Fibroblast of peridontal ligament (primary cell): ENCODE results near the gene GRPEL1.
A peak's percentile ranks its signal among the peaks of the same experiment; 100 is the strongest.
"Not testable (repeated sequence)": the region's sequence is repeated elsewhere in the genome, so short reads cannot be mapped to it uniquely, and the experiment has no call there.

Experiments
- DNase-seq: peaks from one replicate; pipeline ENCODE4 v3.0.0-alpha.2; 2010; ENCODE audit errors: extremely low read depth

Gene GRPEL1

GRCh38 chr4:7092026-7092425 is 24.2 kb upstream of the GRPEL1 start:
- DNase-seq, result no peak

GRCh38 chr4:7089213-7089986 is 21.5 kb upstream of the GRPEL1 start:
- DNase-seq, result no peak

- DNase-seq, result no peak
These were observed 19.2 kb upstream of the GRPEL1 start for GRCh38 chr4:7087036-7087435.

DNA sequence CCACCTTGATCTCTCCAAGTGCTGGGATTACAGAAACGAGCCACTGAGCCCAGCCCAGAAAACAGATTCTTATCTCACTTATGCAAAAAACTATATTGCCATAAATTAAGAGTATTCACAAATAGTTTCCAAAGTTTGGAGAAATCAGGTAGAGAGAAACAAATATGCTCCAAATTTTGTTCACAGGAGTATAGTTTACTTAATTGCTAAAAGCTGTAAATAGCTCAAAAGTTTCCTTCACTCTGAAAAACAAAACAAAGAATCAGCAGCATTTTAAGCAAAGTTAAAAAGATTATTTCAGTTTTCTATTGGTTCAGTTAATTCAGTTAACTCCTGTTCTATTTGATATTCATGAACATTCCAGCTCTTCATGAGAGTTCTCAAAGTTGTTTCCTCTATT is 18.5 kb upstream of the GRPEL1 start:
- DNase-seq, result no peak

DNA sequence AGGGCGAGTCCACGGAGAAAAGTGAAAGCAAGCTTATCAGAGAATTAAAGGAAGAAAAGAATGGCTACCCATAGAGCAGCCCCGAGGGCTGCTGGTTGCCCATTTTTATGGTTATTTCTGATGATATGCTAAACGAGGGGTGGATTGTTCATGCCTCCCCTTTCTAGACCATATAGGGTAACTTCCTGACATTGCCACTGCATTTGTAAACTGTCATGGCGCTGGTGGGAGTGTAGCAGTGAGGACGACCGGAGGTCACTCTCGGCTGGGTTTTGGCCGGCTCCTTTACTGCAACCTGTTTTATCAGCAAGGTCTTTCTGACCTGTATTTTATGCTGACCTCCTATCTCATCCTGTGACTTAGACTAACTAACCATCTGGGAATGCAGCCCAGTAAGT is 16.7 kb upstream of the GRPEL1 start:
- DNase-seq, result not testable (repeated sequence)

GRCh38 chr4:7083597-7084563 is 16.0 kb upstream of the GRPEL1 start:
- DNase-seq, result no peak

DNA sequence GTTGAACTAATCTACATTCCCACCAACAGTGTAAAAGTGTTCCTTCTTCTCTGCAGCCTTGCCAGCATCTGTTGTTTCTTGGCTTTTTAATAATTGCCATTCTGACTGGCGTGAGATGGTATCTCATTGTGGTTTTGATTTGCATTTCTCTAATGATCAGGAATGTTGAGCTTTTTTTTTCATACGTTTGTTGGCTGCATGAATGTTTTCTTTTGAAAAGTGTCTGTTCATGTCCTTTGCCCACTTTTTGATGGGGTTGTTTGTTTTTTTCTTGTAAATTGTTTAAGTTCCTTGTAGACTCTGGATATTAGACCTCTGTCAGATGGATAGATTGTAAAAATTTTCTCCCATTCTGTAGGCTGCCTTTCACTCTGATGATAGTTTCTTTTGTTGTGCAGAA is 12.0 kb upstream of the GRPEL1 start:
- not testable (repeated sequence) for DNase-seq

DNA sequence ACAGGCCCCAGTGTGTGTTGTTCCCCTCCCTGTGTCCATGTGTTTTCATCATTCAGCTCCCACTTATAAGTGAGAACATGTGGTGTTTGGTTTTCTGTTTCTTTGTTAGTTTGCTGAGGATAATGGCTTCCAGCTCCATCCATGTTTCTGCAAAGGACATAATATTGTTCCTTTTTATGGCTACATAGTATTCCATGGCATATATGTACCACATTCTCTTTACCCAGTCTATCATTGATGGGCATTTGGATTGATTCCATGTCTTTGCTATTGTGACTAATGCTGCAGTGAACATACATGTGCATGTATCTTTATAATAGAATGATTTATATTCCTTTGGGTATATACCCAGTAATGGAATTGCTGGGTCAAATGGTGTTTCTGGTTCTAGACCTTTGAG is 11.6 kb upstream of the GRPEL1 start:
- DNase-seq, result not testable (repeated sequence)

GRCh38 chr4:7078025-7078424 is 10.2 kb upstream of the GRPEL1 start:
- no peak for DNase-seq

GRCh38 chr4:7077371-7077770 is 9.5 kb upstream of the GRPEL1 start:
- DNase-seq, result no peak

- no peak for DNase-seq
These were observed 8.8 kb upstream of the GRPEL1 start for GRCh38 chr4:7076696-7077082.

DNA sequence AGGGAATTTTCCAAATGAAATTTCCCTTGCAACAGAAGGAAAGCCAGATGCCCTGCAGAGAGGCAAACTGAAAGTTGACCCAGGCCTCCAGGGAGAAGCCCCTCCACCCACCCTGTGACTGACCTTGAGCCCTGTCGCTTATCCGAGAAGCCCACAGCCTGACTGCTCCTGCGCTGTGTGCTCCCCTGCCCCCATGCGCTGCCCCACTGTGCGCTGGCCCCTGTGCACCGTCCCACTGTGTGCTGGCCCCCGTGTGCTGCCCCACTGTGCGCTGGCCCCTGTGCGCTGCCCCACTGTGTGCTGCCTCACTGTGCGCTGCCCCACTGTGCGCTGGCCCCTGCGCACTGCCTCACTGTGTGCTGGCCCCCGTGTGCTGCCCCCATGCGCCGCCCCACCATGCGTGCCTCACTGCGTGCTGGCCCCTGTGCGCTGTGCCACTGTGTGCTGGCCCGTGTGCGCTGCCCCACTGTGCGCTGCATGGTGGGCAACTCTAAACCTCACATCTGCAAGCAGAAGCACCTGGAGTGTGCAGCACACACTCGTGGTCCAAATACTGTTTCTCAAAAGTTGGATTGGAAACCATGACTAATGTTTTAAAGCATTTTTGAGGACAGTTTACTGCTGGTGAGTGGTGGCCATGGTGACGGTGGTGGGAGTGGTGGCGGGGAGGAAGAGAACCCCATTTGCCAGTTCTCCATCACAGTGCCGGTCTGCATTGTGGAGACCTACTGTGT is 8.3 kb upstream of the GRPEL1 start:
- no peak for DNase-seq

- DNase-seq, result no peak
These were observed 6.6 kb upstream of the GRPEL1 start for GRCh38 chr4:7074426-7074825.

DNA sequence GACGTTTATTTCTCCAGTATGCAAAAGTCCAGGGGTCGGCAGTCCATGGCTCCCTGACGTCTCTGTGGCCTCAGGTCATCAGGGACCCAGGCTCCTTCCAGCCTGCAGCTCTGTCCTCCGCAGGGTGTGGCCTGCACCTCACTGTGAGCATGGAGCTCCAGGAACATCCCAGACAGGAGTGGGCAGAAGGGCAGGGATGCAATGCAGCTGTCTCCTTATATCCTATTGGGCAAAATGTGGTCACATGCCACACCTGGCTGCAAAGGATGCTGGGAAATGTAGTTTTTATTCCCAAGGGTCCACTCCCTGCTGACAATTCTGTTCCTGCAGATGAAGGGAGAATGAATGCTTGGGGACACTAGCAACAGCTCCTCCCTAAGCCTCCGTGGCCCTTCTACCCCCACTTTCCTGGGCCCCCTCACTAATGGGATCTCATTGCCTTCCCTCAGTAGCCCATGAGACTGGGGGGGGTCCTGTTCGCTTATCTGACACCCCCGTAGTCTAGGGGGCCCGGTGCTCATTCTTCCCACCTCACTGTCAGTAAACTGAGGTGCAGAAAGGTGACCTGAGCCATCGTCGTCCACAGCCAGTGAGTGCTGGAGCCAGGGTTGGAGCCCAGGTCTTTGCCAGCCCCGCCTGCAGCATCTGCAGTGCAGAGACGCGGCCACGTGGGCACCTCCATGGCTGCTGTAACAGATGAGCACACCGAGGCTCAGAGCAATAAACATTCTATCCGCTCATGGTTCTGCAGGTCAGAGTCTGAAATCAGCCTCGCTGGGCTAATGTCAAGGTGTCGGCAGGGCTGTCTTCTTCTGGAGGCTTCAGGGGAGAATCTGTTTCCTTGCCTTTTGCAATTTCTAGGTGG is 5.9 kb upstream of the GRPEL1 start:
- no peak for DNase-seq

DNA sequence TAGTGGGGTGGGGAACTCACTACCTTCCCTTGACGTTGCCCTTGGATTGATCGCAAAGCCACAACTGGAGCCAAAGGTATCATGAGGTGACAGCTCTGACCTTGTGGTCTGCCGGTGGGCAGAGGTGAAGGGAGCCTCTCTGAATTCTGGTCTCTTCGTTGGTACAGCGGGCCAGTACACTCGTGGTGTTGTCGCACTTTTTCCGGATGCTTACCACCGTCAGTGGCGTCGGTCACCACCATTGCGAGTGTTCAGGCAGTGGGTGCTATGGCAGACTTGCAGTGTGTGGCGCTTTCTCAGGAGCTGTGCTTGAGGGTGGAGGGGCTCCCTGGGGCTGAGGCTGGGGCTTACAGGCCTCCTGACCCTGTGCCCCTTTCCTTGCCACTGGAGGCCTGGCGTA is 5.2 kb upstream of the GRPEL1 start:
- no peak for DNase-seq

- DNase-seq, result peak; percentile 63
These were observed 3.1 kb upstream of the GRPEL1 start for GRCh38 chr4:7070729-7071511.

- no peak for DNase-seq
These were observed 1.0 kb upstream of the GRPEL1 start for GRCh38 chr4:7068883-7069282.

DNA sequence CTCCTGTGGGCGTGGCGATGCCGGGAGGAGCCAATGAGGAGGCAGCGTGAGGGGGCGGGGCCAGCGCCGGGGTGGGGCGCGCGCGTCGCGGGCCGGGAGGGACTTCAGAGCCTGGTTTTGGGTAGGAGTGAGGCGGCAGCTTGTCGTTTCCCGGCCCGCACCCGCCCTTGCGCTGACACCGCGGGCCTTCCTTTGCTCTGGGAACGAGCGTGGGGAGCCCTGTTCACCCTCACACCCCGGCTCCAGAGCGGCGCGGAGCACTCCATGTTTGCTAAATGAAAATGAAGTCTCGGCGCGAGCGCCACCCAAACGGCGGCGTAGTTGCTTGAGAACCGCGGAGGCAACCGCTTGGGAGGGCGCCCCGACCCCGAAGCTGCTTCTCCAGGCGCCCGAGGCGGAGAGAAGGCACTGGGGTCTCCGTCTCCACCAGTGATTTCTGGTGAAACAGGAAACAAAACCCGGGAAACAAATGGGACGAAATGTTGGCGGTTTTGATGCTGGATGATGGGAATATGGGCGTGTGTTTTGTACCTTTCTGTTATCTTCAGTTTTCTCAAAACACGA is 497 bp upstream of the GRPEL1 start:
- no peak for DNase-seq

GRCh38 chr4:7067126-7067451 is 775 bp downstream of the GRPEL1 start:
- no peak for DNase-seq

DNA sequence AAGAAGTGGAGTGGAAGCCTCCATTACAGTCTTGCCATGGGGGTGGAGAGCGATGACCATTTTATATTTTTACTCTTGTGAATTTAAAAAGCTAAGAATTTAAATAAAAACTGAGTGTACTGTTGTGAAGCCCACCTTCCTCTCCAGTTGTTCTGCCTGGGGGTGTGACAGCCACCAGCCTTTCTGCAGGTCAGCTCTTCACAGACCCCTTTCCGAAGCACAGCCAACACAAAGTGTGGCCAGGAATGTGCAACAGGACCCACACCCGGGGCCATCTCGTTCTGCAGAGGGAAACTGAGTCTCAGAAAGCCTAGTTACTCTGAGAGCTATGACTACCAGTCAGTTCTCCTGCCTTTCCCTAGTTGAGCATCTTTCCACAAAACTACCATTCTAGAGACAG is 1.4 kb downstream of the GRPEL1 start:
- DNase-seq, result no peak
